Measurements from ENCODE around the gene RXRA.

RXRA gene

GRCh38 chr9:134344068-134344799 lies 18.0 kb downstream of the RXRA start:
- Histone ChIP-seq H3K4me3 (ENCODE audit: low read length in 2 of 2) (no peak overlapping the region), H3K27me3 (ENCODE audit: control insufficient read depth in 2 of 2, insufficient read depth in 2 of 2, low read length in 2 of 2) (no peaks in the 10 kb centered on the region), H3K9ac (ENCODE audit: low read depth in 1 of 2, low read length in 2 of 2) (no peak overlapping the region), H3K9me3 (ENCODE audit: control insufficient read depth in 2 of 2, low read length in 2 of 2) (no peaks in the 10 kb centered on the region), H3K4me1 (ENCODE audit: control insufficient read depth in 2 of 2, insufficient read depth in 2 of 2, low read length in 2 of 2) (peaks cover 47 to 51% of the 10 kb centered on the region in 2 donors), H3K36me3 (ENCODE audit: control insufficient read depth in 2 of 2, insufficient read depth in 2 of 2, low read length in 2 of 2) (peaks cover 0 to 4% of the 10 kb centered on the region in 2 donors), H3K27ac (ENCODE audit: low read depth in 2 of 2, low read length in 2 of 2) (peak overlapping the region in 1 of 2 donors; percentile 38)

- Histone ChIP-seq H3K4me1 (ENCODE audit: control insufficient read depth in 2 of 2, insufficient read depth in 2 of 2, low read length in 2 of 2) (peaks cover 41 to 45% of the 10 kb centered on the region in 2 donors), H3K4me3 (ENCODE audit: low read length in 2 of 2) (no peak overlapping the region), H3K36me3 (ENCODE audit: control insufficient read depth in 2 of 2, insufficient read depth in 2 of 2, low read length in 2 of 2) (peaks cover 0 to 4% of the 10 kb centered on the region in 2 donors), H3K9ac (ENCODE audit: low read depth in 1 of 2, low read length in 2 of 2) (no peak overlapping the region), H3K9me3 (ENCODE audit: control insufficient read depth in 2 of 2, low read length in 2 of 2) (no peaks in the 10 kb centered on the region), H3K27ac (ENCODE audit: low read depth in 2 of 2, low read length in 2 of 2) (peak overlapping the region in 1 of 2 donors; percentile 38), H3K27me3 (ENCODE audit: control insufficient read depth in 2 of 2, insufficient read depth in 2 of 2, low read length in 2 of 2) (no peaks in the 10 kb centered on the region)
Observed at GRCh38 chr9:134344800-134345310, 18.6 kb downstream of the RXRA start.

DNA sequence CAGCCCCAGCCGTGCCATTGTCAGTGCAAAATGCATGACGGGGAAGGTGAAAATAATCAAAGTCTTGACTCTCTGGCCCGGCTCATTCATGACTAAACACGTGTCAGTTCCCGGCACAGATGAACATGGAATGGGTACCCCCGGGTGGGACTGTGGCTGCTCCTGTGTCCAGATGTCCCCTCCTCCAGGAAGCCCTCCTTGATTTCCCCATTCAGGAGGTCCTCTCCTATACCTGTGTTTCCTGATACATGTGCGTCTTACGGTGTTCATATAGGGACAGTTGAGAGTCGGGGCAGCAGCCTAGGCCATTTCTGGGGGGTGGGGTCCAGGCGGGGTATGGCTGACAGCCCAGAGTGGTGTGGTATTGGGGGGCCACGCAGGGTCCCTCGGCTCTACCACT lies 19.5 kb downstream of the RXRA start:
- Histone ChIP-seq H3K9ac (ENCODE audit: low read depth in 1 of 2, low read length in 2 of 2) (no peak overlapping the region), H3K27ac (ENCODE audit: low read depth in 2 of 2, low read length in 2 of 2) (no peak overlapping the region), H3K4me1 (ENCODE audit: control insufficient read depth in 2 of 2, insufficient read depth in 2 of 2, low read length in 2 of 2) (peaks cover 32 to 36% of the 10 kb centered on the region in 2 donors), H3K27me3 (ENCODE audit: control insufficient read depth in 2 of 2, insufficient read depth in 2 of 2, low read length in 2 of 2) (no peaks in the 10 kb centered on the region), H3K4me3 (ENCODE audit: low read length in 2 of 2) (no peak overlapping the region), H3K36me3 (ENCODE audit: control insufficient read depth in 2 of 2, insufficient read depth in 2 of 2, low read length in 2 of 2) (peaks cover 0 to 4% of the 10 kb centered on the region in 2 donors), H3K9me3 (ENCODE audit: control insufficient read depth in 2 of 2, low read length in 2 of 2) (no peaks in the 10 kb centered on the region)

GRCh38 chr9:134346151-134346550 lies 19.9 kb downstream of the RXRA start:
- no peaks in the 10 kb centered on the region for H3K27me3 ChIP-seq (ENCODE audit: control insufficient read depth in 2 of 2, insufficient read depth in 2 of 2, low read length in 2 of 2)
- no peaks in the 10 kb centered on the region for H3K9me3 ChIP-seq (ENCODE audit: control insufficient read depth in 2 of 2, low read length in 2 of 2)
- no peak overlapping the region for H3K4me3 ChIP-seq (ENCODE audit: low read length in 2 of 2)
- H3K27ac ChIP-seq (ENCODE audit: low read depth in 2 of 2, low read length in 2 of 2) = no peak overlapping the region
- H3K36me3 ChIP-seq (ENCODE audit: control insufficient read depth in 2 of 2, insufficient read depth in 2 of 2, low read length in 2 of 2) = peaks cover 0 to 4% of the 10 kb centered on the region in 2 donors
- no peak overlapping the region for H3K9ac ChIP-seq (ENCODE audit: low read depth in 1 of 2, low read length in 2 of 2)
- H3K4me1 ChIP-seq (ENCODE audit: control insufficient read depth in 2 of 2, insufficient read depth in 2 of 2, low read length in 2 of 2) = peaks cover 28 to 32% of the 10 kb centered on the region in 2 donors

GRCh38 chr9:134346840-134347583 lies 20.8 kb downstream of the RXRA start:
- Histone ChIP-seq H3K9me3 (ENCODE audit: control insufficient read depth in 2 of 2, low read length in 2 of 2) (no peaks in the 10 kb centered on the region), H3K27ac (ENCODE audit: low read depth in 2 of 2, low read length in 2 of 2) (no peak overlapping the region), H3K4me3 (ENCODE audit: low read length in 2 of 2) (no peak overlapping the region), H3K4me1 (ENCODE audit: control insufficient read depth in 2 of 2, insufficient read depth in 2 of 2, low read length in 2 of 2) (peaks cover 21 to 28% of the 10 kb centered on the region in 2 donors), H3K36me3 (ENCODE audit: control insufficient read depth in 2 of 2, insufficient read depth in 2 of 2, low read length in 2 of 2) (peaks cover 0 to 4% of the 10 kb centered on the region in 2 donors), H3K9ac (ENCODE audit: low read depth in 1 of 2, low read length in 2 of 2) (no peak overlapping the region), H3K27me3 (ENCODE audit: control insufficient read depth in 2 of 2, insufficient read depth in 2 of 2, low read length in 2 of 2) (no peaks in the 10 kb centered on the region)

DNA sequence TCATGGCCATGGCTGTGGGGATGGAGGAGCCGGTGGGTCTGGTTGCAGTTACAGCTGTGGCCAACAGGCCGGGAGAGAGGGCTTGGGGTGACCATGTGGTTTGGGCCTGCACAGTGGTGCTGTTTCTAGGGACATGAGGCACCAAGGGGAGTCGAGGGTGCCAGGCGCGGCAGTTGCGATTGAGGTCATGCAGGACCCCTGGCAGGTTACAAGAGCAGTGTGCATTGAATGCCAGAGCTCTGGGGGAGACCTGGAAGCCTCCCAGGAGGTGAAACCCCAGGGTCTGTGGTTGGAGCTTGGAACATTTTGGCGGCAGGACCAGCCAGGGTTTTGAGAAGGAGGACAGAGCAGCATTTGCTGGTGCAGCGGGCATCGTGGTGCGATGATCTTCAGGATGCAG lies 21.7 kb downstream of the RXRA start:
- Histone ChIP-seq H3K36me3 (ENCODE audit: control insufficient read depth in 2 of 2, insufficient read depth in 2 of 2, low read length in 2 of 2) (peaks cover 0 to 4% of the 10 kb centered on the region in 2 donors), H3K9me3 (ENCODE audit: control insufficient read depth in 2 of 2, low read length in 2 of 2) (no peaks in the 10 kb centered on the region), H3K27ac (ENCODE audit: low read depth in 2 of 2, low read length in 2 of 2) (no peak overlapping the region), H3K4me1 (ENCODE audit: control insufficient read depth in 2 of 2, insufficient read depth in 2 of 2, low read length in 2 of 2) (peaks cover 16 to 22% of the 10 kb centered on the region in 2 donors), H3K4me3 (ENCODE audit: low read length in 2 of 2) (no peak overlapping the region), H3K9ac (ENCODE audit: low read depth in 1 of 2, low read length in 2 of 2) (no peak overlapping the region), H3K27me3 (ENCODE audit: control insufficient read depth in 2 of 2, insufficient read depth in 2 of 2, low read length in 2 of 2) (no peaks in the 10 kb centered on the region)

DNA sequence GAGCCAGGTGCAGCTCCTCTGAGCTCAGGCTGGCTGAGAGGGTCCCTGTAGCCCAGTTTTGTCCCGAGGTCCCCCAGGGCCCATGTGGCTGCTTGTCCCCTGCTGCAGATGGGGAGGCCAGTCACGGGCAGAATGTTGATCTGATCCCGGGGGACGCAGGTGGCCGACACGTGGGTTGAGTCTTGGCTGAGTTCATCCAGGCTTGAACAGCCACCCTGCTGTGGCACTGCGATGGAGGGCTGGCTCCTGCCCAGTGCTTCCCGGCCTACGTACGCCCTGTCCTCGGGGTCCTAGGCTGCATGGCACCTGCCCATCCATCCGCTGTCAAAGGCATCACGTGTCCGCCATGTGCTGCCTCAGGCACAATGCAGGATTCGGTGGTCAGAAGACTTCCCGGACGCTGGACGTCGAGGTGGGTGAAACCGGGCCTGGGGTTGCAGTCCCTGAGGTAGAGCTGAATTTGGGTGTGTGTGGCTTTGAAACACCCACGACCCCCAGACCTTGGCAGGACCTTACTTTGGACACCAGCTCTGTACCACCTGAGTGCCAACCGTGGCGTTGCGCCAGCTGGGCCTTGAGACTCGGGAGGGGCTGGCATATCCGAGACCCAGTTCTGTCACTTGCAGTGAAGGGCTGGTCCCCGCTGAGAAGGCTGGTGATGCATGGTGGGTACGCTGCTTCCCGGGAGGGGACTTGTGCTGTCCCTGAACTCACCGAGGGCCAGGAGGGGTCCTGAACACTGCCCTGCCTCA lies 22.3 kb downstream of the RXRA start:
- Histone ChIP-seq H3K27ac (ENCODE audit: low read depth in 2 of 2, low read length in 2 of 2) (no peak overlapping the region), H3K4me3 (ENCODE audit: low read length in 2 of 2) (no peak overlapping the region), H3K9ac (ENCODE audit: low read depth in 1 of 2, low read length in 2 of 2) (no peak overlapping the region), H3K27me3 (ENCODE audit: control insufficient read depth in 2 of 2, insufficient read depth in 2 of 2, low read length in 2 of 2) (no peaks in the 10 kb centered on the region), H3K9me3 (ENCODE audit: control insufficient read depth in 2 of 2, low read length in 2 of 2) (no peaks in the 10 kb centered on the region), H3K4me1 (ENCODE audit: control insufficient read depth in 2 of 2, insufficient read depth in 2 of 2, low read length in 2 of 2) (peaks cover 11 to 22% of the 10 kb centered on the region in 2 donors), H3K36me3 (ENCODE audit: control insufficient read depth in 2 of 2, insufficient read depth in 2 of 2, low read length in 2 of 2) (peaks cover 0 to 4% of the 10 kb centered on the region in 2 donors)

DNA sequence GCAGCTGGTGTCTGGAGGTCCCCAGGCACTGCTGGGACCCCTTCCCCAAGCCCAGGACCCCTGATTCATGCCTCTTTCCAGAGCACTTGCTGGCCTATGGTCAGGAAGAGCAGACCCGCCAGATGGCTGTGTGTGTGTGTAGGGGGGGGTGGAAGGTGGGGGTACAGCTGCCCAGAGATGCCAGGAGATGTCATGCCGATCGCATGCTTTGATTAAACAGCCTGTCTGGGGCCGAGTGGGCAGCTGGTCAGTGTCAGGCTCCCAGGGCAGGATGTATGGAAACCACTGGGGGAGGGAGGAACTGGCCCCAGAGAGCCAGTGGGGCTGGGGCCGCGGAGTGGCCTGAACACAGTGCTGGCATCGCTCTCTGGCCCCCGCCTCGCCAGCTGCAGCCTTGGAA lies 23.7 kb downstream of the RXRA start:
- no peaks in the 10 kb centered on the region for H3K9me3 ChIP-seq (ENCODE audit: control insufficient read depth in 2 of 2, low read length in 2 of 2)
- no peaks in the 10 kb centered on the region for H3K27me3 ChIP-seq (ENCODE audit: control insufficient read depth in 2 of 2, insufficient read depth in 2 of 2, low read length in 2 of 2)
- H3K9ac ChIP-seq (ENCODE audit: low read depth in 1 of 2, low read length in 2 of 2) = no peak overlapping the region
- H3K27ac ChIP-seq (ENCODE audit: low read depth in 2 of 2, low read length in 2 of 2) = no peak overlapping the region
- peaks cover 13 to 17% of the 10 kb centered on the region in 2 donors for H3K4me1 ChIP-seq (ENCODE audit: control insufficient read depth in 2 of 2, insufficient read depth in 2 of 2, low read length in 2 of 2)
- H3K4me3 ChIP-seq (ENCODE audit: low read length in 2 of 2) = no peak overlapping the region
- peaks cover 0 to 4% of the 10 kb centered on the region in 2 donors for H3K36me3 ChIP-seq (ENCODE audit: control insufficient read depth in 2 of 2, insufficient read depth in 2 of 2, low read length in 2 of 2)

GRCh38 chr9:134350416-134350994 lies 24.2 kb downstream of the RXRA start:
- Histone ChIP-seq H3K9me3 (ENCODE audit: control insufficient read depth in 2 of 2, low read length in 2 of 2) (no peaks in the 10 kb centered on the region), H3K36me3 (ENCODE audit: control insufficient read depth in 2 of 2, insufficient read depth in 2 of 2, low read length in 2 of 2) (peaks cover 0 to 4% of the 10 kb centered on the region in 2 donors), H3K9ac (ENCODE audit: low read depth in 1 of 2, low read length in 2 of 2) (no peak overlapping the region), H3K27ac (ENCODE audit: low read depth in 2 of 2, low read length in 2 of 2) (no peak overlapping the region), H3K4me1 (ENCODE audit: control insufficient read depth in 2 of 2, insufficient read depth in 2 of 2, low read length in 2 of 2) (peaks cover 19 to 21% of the 10 kb centered on the region in 2 donors), H3K4me3 (ENCODE audit: low read length in 2 of 2) (no peak overlapping the region), H3K27me3 (ENCODE audit: control insufficient read depth in 2 of 2, insufficient read depth in 2 of 2, low read length in 2 of 2) (no peaks in the 10 kb centered on the region)
